Left forelimb (tissue), 1 donor: ENCODE results near the gene FGF10.

Experiments used
- DNase-seq: peaks from one replicate; pipeline ENCODE4 v3.0.0-alpha.2; 2018; ENCODE audit warnings: low spot score

FGF10 gene

GRCh38 chr5:44257221-44257620 is 132.0 kb downstream of the FGF10 start:
- no peak for DNase-seq
